Stimulated activated CD4-positive, alpha-beta T cell treated with anti-CD3 and anti-CD28 coated beads, Interleukin-4, amount 100 ng/mL, for 1 hour (primary cell): ENCODE measurements around the gene GINS2.

Experiments
- DNase-seq: peaks from one replicate; pipeline ENCODE4 v3.0.0-alpha.2; 2020

Gene GINS2

DNA sequence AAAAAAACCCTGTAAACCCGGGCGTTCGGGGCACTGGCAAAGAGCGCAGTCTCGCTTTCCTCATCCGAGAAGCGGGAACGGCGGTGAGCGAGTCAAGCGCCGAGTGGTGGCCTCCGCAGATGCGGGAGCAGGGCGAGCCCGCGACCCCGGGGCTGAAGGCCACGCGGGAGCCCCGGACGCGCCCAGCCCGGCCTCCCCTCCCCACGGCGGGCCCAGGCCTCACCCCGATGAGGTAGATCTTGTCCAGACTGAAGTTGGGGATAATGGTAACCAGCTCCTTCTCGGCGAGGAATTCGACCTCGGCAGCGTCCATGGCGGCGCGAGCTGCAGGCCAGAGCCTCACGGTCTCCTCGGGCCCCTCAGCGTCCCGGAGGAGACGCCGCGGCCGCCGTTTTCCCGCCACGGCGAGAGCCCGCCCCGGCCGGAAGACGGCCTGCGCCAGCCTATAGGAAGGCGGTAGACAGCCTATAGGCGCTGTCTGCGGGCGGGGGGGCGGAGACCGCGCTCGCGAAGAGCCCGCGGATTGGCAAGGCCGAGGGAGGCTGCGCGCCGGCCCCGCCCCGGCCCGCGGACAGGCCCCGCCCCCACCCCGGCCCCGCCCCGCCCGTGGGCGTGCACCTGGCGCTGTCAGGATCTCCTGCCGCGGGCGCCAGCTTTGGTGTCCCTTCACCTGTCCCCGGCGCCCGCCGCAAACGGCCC lies at the start of gene GINS2:
TSS of gene GINS2 (minus strand) at position 369 of the 699 bp plus-strand sequence. CDS start at position 313, 56 bp downstream.
- DNase-seq, result peak; percentile 90

DNA sequence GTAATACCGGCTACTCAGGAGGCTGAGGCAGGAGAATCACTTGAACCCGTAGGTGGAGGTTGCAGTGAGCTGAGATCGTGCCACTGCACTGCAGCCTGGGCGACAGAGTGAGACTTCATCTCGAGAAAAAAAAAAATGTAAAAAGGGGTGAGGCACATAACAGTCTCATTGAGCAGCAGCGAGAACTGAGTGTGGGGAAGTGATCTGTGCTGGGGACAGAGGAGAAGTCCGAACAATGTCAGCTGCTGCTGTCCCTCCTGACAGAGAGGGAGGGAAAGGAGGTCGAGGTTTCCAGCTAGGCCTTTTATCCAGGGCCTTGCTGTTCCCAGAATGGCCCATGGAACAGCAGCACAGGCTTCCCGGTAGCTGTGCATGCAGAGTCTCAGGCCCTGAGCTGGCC lies 48.2 kb upstream of the GINS2 start:
- no peak for DNase-seq

DNA sequence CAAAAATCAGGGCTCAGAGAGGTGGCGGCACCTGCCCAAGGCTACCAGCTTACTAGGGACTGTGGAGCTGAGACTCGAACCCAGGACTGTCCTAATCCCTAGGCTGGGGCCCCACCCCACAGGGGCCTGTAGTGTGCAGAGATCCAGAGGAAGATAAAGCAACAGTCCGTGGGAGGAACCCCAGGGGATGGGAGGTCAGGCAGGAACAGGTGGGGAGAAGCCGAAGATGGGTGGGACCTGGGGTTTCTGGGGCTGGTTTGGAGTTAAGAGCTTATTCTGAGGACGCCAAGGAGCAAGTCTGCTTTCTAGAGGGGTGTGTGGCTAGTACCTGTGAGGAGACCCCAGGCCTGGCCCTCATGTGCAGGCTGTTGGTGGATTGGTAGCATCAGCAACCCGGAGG lies 47.2 kb upstream of the GINS2 start:
- DNase-seq, result no peak

DNA sequence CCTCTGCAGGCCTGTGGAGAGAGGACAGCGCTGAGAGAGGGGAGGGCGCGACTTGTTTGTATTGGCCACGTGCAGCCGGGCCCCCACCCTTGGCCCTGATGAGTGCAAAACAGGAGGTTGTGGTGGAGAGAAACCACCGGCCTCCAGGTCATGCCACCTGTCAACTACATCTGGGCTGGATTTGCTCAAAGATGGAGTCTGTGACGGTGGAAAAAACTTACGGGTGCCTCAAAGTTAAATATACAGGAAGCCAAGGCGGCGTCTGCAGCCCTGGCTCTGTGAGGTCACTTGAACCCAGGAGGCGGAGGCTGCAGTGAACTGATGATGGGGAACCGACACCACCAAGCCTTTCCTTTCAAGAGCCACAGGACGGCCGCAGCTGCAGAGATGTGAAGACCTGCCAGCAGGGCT lies 46.5 kb upstream of the GINS2 start:
- DNase-seq, result no peak

DNA sequence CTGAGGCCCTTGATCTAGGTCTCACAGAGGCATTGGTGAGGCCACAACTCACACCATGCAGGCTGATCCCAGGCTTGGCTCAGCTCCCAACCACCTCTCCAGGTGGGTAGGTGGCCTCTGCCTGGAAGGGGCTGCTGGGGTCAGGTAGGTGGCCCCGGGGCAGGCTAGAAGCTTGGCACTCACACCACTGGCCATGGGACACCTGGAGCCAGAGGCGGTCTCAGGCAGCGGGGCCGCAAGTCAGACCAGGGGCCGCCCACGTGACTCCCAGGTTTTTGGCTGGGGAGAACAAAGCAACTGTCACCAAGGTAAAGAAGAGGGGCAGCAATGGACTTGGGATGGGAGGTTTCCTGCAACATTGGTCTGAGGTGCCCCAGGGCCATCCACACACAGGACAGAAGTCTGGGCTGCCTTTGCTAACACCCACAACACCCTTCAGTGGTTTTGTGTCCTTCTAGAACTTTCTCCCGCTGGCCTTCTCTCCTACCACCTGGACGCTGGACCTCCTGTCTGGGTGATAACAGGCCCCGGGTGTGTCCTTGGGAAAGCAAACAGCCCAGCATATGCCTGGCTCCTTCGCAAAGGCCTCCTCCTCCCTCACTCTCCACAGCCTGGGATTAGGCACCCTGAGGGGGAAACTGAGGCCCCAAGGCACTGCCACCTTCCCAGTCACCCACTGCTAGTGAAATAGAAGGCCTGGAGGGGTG lies 45.7 kb upstream of the GINS2 start:
- DNase-seq, result no peak

- no peak for DNase-seq
These were observed 45.1 kb upstream of the GINS2 start for GRCh38 chr16:85733839-85734170.

- no peak for DNase-seq
These were observed 44.5 kb upstream of the GINS2 start for GRCh38 chr16:85733155-85733838.

DNA sequence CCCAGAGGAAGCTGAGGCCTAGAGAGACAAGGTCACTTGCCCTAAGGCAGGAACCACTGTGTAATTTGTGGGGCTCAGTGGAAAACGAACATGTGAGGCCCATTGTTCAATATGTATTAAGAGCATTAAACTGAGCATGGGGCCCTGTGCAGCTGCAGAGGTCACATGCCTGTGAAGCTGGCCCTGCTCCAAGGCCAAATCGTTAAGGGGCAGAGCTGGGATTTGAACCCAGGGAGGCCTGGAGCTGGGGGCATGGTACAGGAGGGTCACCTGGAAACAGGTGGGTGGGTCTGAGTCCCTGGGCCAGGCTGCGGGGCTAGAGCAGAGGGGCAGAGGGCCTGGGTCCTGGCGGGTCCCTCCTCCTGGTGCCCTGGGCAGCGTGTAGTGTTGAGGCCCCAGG lies 42.4 kb upstream of the GINS2 start:
- no peak for DNase-seq

- no peak for DNase-seq
These were observed 41.4 kb upstream of the GINS2 start for GRCh38 chr16:85730186-85730465.

DNA sequence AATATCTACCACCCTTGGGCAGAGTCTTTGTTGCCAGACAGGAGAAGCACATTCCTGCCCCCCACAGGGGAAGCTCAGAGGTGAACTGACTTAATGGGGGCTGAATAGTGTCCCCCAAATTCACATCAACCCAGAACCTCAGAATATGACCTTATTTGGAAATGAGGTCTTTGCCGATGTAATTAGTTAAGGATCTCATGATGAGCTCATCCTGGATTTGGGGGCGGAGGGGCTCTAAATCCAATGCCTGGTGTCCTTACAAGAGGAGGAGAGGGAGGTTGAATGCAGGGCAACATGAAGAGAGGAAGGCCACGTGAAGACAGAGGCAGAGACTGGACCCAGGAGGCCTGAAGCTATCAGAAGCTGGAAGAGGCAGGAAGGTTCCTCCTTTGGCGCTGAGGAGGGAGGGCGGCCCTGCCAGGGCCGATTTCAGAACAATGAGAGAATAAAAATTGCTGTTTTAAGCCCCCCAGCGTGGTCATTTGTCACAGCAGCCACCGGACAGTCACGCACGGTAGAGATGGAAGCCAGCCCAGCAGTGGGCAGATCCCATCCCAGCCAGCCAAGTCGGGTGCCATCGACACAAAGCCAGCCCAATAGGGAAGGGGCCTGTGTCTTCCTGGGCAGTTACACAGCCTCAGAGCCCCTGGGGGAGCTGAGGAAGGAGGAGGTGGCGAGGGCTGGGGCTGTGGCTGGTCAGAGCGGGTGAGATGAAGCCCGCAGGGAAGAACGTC lies 40.9 kb upstream of the GINS2 start:
- no peak for DNase-seq

GRCh38 chr16:85728879-85729278 lies 40.1 kb upstream of the GINS2 start:
- DNase-seq, result no peak

- DNase-seq, result no peak
These were observed 36.2 kb upstream of the GINS2 start for GRCh38 chr16:85724936-85725335.

DNA sequence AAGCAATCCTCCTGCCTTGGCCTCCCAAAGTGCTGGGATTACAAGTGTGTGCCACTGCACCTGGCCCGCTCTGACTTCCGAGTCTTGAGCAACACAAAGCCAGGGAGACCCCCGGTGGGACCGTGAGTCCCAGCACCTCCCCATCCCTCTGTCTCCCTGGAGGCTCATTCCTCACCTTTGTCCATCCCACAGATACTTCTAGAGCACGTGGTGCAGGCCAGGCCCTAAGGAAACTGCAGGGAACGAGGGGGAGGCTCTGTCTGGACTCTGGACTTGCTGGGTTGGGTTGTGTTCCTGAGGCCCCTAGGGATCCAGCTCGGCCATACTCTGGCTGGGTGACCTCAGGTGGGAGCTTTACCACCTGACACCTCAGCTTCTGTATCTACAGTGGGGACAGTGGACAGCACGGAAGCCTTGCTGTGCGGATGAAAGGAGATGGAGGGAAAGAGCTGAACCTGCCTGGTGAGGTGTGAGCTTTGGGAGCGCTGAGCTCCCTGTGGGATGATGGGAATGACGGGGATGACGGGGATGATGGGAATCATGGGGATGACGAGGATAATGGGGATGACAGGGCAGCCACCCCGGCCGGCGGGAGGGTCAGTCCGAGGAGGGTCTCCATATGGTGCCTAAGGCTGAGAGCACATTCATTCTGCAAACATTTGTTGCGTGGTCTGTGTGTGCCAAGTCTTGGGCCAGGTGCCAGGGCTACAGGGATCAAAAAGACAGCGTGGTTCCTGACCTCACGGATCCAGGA lies 35.5 kb upstream of the GINS2 start:
- DNase-seq, result no peak

DNA sequence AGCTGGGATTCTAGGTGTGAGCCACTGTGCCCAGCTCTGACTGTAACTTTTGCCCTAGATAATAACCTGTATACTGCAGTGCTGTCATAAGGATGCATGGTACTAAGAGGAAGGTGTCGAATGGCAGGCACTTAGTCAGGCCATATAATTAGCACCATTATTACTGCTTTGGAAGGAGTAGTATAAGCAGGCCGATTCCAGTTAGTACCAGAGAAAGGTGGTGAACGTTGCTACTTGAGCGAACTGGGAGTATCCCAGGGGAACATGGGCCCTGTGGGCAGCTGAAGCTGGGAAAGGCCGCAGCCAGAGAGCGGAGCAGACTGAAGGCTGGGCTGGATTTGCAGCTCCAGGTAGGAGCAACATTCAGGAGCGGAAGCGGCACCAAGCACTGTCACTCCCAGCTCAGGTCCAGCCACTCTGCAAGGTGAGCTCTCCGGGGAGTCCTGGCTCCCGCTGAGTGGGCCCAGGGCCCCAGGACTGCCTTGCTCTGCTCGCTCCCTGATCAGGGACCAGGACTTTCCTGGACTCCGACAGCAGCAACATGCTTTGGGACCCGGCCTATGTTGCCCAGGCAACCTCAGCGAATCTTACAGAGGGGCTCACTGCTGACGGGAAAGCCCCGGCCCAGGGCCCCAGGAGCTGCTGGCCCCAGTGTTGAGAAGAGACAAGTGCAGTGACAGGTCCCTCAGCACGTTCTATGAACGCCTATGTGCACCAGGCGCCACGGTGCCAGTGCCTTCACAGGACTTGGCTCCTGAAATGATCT lies 33.6 kb upstream of the GINS2 start:
- no peak for DNase-seq

DNA sequence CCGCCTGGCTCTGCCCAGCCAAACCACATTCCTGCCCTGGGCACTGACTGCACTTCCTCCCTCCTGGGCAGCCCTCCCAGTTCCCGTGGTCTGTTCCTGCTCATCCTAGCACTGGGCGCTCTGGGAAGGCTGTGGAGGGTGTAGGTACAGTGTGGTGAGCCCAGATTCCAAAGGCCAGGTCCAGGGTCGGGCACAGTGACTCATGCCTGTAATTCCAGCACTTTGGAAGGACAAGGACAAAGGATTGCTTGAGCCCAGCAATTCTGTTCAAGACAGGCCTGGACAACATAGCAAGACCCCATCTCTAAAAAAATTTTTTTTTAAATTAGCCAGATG lies 31.5 kb upstream of the GINS2 start:
- no peak for DNase-seq

GRCh38 chr16:85719605-85720301 lies 31.0 kb upstream of the GINS2 start:
- DNase-seq, result no peak

DNA sequence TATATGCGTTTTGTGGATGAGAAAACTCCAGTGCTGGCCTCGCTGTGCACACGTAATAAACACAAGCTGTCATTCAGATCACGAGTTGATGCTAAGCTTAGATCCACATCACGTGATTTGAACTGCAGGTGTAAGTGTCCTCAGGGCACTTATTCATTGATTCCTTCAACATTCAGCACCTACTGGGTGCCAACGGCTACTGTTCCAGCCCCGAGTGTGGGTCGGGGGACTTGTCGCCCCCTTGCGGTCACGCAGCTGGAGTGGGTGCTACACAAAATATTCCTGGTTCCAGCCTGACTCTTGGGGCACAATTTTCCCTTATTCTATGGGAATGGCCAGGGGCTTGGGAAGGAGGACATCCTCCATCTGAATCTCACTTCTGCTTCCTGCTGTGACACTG lies 29.9 kb upstream of the GINS2 start:
- DNase-seq, result no peak

GRCh38 chr16:85718153-85718477 lies 29.4 kb upstream of the GINS2 start:
- no peak for DNase-seq

DNA sequence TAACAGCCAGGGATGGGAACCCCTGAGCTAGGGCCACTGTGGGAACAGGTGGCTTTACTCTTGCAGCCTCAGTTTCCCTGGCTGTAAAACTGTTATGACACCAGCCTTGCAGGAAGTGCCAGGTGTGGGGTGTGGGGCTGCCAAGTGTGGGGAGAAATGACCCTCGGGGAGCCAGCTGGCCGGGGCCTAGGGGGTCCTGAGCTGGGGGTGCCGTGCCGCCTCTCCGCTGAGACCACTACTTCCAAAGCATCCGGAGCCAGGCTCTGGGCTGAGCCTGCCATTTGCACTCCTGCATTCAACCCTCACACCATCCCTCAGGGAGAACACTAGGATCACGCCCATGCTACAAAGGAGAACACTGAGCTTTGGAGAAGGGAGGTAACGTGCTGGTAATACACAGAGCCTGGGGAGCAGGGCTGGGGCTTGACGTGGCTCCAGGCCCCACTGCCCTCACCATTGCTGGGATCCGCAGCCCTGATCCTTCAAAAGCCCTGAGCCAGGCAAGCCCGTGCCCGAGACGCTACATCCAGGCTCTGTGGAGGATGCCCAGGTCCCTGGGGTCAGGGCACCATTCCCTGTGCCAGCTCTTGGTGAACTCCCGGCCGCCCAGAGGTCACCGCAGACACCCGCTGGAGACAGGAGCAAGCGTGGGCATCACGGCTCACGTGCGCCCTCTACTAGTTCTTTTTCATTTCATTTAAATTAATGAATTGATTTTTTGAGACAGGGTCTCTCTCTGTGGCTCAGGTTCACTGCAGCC lies 28.8 kb upstream of the GINS2 start:
- DNase-seq, result peak; percentile 48

GRCh38 chr16:85716680-85717038 lies 27.9 kb upstream of the GINS2 start:
- no peak for DNase-seq

GRCh38 chr16:85716022-85716679 lies 27.4 kb upstream of the GINS2 start:
- DNase-seq, result no peak
